NCI-H1436 (cell line): ENCODE results near the gene EPB41L3.
"Not testable (repeated sequence)": the region's sequence is repeated elsewhere in the genome, so short reads cannot be mapped to it uniquely, and the experiment has no call there.

Experiments used
- DNase-seq: peaks from one replicate; lab custom pipeline; 2025; lab: John Stamatoyannopoulos, UW

The EPB41L3 gene

DNA sequence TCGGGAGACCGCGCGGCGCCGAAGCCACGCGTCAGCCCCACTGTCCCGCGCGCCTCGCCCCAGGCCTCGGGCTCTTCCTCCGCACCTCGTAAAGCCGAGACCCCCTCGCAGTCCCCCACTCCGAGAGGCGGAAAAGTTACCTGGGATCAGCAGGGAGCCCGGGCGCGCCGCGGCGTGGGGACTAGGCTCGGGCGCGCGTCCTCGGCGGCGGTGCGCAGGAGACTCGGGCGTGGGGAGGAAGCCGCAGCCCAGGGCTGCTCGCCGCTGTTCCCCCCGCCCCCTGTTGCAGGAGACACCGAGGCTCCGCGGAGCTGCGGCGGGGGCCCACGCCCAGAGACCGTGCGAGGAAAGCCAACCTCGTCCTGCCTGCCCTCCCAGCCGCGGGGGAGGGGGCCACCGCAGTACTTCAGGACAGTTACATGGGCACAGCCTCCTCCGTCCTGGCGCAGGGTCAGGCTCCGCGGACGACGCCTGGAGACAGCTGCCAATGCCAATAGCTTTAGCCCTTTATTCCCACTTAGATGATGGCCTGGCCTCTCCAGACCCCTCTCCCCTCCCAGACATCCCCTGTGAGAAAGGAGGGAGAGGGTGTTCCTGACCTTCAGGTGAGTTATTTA is at the start of gene EPB41L3:
Gene EPB41L3 (minus strand): TSS at position 225 of the 617 bp plus-strand sequence. CDS start 54,814 bp downstream, outside the sequence.
- peak; percentile 9 for DNase-seq

DNA sequence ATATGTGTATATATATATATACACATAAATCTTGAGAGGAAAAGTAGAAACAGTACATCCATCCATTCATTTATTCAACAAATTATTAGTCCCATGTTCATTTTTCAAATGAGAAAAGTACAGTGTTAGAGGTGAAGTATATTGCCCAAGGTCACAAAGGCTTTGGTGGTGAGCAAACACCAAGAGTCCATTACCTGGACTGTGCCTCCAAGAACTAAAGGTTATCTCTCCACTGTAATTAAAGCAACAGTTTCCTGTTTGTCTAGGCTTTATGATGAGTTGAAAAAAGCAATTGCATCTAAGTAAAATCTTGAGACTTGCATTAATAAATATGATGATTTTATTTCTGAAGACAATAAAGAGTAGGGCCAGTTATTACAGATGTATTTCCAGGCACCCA is 44.7 kb upstream of the EPB41L3 start:
- DNase-seq, result no peak

DNA sequence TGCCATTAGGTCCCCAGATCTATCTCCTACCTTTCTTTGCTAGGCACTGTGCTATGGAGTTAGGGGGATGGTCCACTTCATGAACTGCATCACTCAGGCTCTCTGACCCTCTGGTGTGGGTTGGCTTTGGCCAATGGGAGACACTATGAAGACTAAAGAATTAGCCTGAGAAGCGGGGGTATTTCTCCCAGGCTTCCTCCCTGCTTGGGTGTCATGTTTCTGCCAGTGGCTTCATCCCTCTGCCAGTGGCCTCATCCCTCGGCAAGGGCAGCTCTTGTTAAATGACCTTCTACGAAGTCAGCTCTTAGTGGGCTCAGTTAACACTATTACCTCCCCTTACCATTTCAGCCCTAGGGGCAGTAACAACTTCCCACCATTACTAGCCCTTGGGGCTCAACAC is 41.9 kb upstream of the EPB41L3 start:
- no peak for DNase-seq

DNA sequence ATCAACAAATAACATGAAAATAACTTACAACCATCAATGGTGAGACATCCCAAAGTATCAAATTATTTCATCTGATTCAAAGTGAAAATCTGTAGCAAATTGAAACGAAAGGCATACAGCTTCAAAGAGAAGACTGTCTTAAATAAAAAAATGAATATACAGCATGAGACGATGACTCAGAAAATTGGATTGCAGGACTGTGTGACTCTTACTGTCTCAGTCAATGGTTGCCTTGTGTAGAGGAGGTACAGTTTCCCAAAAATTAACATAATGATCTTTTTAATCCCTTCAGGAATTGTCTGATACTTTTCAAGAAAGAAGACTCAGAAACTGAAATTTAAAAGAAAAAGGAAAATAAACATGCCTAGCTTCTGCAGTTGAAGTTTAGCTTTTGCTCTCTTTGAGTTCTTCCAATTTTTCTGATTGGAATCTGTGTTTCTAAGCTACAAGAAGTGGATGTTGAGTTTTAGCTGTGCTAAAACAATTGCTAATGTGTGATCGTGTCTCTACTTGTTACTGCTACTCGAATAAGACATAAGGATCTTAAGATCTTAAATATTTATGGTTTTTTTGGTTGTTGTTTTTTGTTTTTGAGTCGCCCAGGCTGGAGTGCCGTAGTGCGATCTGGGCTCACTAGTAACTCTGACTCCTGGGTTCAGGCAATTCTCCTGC is 41.1 kb upstream of the EPB41L3 start:
- DNase-seq, result no peak

DNA sequence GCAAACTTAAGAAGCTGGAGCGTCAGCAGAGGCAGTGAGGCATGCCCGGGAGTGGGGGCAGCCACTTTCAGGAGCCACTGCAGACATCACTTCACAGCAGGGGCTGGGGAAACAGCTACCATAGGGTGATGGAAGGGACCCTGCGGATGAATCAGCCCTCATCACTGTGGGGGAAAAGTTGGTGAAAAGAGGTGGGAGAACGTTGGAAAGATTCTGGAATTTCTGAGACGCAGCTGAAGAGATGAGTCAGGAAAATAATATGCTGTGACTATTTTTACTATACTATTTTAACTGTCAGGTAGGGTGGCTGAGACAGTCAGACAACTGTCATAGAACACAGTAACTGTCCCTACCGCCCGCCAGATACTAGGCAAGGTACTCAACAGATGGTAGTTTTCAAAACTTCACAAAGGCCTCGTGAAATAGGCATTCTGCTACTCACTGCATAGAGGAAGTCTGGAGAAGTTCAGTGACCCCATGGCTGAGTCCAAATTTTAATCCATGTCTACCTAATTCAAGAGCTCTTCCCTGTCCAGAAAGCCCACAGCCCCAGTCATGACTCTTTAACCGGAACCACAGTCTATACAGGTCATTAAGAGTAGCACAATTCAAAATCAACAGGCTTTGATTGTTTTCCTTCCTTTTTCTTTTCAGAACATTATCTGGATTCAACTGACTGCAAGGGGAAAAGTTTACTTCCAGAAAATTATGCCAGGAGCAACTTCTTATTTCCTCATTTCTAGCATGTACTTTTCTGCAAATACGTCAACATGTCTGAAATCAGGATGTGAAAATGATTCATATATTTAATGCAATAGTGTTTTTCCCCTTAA is 39.3 kb upstream of the EPB41L3 start:
- no peak for DNase-seq

DNA sequence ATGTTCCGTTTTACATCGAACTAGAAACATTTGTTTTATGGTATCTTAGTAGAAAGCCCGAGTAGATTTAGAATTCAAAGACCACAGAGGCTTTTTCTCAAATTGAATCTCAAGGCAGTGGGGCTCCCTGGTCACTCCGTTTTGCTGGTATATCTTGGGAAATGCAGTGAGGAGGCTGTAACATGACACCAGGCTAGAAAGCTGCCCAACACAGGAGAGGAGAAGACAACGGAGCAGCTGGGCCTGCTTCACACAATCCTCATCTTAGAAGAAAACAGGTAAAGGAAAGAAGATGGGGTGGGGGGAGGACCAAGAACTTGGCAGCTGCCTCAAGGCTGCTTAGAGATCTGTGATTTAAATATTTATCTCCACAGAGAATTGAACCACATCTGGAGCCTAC is 38.3 kb upstream of the EPB41L3 start:
- DNase-seq, result no peak

DNA sequence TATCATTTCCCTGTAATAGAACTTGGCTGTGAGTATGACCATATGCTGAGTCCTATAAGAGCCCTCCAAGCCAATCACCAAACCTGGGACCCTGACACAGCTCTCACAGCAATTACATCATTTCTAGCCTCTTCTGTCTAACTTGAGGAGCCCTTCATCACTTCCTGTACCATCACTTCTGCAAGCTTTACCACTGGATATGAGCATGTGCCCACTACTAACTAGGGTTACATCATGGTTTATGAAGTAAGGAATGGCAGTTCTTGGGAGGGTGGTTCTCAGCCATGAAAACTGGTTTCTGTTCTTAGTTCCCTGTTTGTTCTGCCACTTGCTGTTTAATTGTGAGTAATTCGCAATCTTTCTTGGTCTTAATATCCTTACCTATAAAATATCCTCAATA is 31.0 kb upstream of the EPB41L3 start:
- no peak for DNase-seq

DNA sequence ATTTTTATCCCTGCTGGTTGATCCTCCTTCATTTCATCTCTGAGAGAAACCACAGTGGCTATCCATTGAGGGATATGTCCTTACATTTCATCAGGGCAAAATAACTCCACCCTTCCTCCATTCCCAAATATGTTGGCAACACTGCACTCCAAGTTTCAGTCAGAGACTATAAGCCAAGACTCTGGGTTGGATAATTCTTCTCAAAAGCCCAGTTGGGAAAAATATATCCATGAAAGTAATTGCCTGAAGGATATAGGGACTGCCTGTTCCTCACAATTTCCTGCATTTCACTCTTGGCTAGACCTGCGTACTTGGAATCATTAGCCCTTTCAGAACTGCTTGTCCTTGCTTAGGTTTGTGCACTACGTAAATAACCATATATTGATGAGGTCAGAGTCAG is 27.9 kb upstream of the EPB41L3 start:
- DNase-seq, result no peak

DNA sequence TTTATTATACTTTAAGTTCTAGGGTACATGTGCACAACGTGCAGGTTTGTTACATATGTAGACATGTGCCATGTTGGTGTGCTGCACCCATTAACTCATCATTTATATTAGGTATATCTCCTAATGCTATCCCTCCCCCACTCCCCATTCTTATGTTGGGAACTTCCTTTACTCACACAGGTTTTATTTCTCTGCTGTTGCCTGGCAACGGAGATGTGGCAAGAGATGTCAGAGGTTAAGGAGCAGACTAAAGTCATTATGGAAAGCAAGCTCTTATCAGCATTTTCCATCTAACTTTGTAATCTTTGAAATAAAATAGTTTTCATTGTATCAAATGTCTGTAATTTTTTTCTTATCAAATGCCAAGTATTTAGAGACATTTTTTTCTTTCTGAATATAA is 26.8 kb upstream of the EPB41L3 start:
- DNase-seq, result not testable (repeated sequence)

DNA sequence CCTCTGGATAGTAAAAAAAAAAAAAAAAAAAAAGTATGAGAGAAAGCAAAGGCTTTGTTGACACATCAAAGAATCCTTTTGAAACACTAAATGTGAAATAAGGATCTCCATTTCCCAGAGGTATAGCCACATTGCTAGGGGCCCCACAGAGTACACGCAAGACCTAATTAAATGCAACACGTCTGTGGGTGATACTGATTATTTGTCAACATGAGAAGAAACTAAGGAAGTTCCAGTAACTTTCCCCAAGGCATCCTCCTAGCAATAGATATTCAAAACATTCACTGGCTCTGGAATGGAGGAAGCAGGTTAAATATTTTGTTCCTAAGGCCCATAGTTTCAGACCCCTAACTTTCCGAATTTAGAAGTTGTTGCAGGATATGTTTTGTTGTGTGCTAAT is 24.6 kb upstream of the EPB41L3 start:
- no peak for DNase-seq

DNA sequence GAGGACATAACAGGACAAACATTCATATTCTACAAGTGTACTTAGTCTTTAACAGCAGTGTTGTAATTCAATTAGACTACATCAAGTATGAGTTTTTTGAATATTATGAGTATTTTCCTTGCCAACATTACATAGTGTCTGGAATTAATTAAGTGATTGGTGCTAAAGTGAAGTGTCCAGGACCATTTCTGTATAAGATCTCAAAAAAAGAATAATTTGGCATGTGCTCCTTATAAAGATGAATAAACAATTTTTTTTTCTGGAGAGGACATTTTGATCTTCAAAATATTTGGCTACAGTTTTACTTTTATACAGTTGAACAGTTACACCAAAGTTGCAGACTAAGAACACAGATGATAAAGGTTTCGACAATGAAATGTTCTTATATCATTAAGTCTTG is 15.1 kb upstream of the EPB41L3 start:
- no peak for DNase-seq

DNA sequence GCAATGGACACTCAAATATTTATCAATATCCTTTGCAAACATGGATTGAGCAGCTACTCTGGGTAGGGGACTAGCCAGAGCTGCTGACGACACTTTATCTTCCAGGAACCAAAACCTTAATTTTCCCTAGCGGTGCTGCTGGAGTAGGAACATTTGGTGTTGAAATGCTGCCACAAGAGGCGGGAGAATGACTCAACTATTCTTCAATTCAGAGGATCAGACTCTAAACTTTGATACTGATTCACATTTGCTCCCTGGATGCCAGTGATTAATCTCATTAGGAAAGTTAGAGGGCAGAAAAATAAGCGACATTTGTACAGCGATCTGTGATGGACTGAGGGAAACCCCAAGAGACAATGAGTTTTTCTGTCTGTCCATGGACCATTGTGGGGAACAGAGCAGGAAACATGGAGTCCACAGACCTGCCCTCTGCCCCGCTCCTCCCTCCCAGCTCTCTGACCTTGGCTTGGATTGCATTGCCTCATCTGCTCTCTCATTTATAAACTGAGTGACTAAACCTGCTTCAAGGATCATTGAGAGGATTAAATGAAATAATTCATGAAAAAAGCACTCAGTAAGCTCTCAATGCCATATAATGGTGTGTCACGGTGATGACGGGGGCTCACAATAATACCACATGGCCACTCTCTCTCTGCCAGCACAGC is 12.6 kb upstream of the EPB41L3 start:
- DNase-seq, result no peak

DNA sequence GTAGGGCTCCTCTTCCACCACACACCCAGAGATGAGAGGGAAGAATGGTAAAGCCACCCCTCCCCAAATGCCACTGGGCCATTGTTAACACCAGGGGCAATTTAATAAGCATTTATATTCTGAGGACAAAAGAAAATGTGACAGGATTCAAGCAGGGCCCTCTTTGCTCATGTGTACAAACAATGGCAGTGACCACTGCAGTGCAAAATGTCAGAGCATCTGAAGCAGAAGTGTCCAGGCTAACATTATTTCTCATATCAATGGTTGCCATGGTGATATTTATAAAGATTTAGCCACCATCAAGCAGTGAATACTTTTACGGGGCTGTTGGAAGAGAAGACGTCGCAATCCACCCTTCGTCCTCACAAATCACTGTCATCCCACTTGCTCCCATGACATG is 10.8 kb upstream of the EPB41L3 start:
- no peak for DNase-seq

DNA sequence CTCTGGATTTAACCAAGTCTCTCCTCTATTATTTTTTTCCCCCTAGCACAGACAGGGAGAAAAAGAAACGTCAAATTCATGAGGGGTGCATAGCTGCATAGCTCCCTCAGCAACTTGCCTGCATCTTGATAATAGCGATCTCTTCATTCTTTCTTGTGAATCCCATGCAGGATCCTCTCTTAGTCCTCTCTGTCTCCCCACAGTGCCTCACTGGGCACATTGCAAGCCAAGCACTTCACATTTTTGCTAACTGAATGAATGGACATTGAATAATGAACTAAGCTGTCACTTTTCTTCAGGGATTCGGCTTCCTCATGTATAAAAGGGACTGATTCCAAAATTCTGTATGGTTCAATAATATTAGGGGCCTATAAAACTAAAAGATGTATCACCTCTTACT is 2.9 kb upstream of the EPB41L3 start:
- DNase-seq, result peak; percentile 31

DNA sequence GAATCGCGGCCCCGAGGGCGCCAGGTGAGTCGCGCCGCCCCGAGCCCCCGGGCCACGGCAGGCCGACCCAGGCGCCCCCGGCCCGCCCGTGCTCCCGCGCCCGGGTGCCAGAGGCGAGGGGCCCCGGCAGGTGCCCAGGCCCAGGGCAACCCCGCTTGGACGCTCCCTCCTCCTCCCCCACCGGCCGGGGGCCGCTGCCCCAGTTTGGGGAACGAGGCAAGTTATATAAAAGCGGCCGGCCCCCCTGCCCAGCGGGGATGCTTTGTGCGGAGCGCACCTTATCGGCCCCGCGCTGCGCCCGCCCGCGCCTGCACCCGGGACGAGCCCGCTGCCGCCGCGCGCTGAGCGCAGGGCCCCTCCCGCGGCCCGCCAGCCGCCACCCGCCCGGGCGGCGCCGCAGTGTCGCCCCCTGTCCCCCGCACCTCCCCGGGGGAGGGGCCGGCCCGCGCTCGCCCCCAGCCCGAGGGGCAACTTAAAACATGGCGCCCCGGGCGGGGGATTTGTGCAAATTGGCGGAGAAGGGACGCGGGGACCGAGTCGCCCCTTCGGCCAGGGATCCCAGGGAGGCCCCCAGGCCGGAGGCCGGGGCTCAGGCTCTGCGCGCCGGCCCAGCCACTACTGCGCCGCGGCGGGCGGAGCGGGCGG is 639 bp downstream of the EPB41L3 start:
- DNase-seq, result peak; percentile 22

DNA sequence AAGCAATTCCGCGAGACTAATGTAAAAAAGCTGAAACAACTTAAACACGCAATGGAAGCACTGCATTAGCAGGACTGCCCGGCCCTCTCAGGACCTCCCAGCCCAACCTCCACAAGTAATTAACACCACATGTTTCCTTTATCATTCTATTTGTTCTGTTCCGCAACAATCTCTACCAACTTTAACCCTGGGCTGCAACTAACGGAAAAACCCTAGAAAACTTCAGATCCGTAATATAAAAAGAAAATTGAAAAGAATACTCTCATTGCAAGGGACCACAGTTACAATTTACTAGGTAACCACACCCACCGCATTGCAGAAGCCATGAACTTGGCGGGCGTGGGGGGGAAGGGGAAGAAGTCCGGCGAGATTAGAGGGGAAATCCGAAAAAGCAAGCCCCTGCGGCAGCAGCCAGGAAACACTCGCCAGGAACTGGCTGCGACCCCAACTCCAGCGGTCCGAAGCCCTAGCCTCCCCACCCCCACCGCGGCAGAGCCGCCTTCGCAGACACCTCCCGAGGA is 1.2 kb downstream of the EPB41L3 start:
- DNase-seq, result no peak

DNA sequence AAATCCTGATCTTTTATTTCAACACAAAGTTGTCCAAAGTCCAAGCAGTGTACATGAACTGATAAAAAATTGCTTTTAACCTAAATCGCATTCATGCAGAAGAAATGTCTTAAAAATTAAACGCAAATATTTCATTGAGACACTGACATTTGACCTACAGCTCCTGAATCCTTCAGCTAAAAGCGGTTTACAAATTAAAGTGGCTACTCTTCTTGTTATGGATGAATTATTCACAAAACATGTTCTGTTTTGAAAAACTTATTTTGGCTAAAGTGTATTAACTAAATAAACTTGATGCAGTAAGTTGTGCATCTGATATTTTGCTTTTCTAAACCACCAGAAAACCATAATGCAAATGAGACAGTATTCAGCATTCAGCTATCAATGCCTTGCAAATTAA is 2.2 kb downstream of the EPB41L3 start:
- no peak for DNase-seq

DNA sequence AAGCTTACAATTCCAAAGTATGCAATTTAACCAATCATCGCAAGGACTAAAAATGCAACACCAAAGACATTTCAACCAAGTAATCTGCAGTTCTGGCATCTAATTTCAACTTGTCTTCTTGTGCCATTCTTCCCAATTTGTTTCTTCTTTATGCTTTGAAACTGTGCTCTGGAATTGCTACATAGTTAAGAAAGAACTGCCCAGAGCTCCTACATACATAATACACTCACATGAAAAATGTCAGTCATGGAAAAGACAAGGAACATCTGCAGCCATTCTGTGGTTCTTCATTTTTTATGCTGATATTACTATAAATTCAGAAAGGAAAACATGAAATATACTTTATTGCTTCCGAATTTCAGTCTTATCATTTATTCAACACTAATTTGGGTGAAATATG is 4.4 kb downstream of the EPB41L3 start:
- no peak for DNase-seq

DNA sequence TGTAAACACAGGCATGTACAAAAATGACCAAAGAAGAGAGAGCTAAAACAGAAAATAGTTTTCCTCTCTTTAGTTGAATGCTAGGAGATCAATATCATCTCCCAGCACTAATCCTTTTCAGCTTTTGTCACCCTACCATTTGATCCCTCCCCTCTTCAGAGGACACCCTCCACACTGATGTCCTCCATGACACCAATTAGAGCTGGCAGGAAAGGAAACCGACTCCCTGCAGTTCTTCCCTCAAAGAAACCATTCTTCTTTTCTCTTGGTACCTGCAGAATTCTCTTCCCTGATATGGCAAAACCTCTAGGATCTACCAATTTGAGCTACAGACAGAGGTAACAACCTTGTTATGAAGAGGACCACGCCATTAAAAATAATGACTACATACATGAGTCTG is 5.3 kb downstream of the EPB41L3 start:
- no peak for DNase-seq

DNA sequence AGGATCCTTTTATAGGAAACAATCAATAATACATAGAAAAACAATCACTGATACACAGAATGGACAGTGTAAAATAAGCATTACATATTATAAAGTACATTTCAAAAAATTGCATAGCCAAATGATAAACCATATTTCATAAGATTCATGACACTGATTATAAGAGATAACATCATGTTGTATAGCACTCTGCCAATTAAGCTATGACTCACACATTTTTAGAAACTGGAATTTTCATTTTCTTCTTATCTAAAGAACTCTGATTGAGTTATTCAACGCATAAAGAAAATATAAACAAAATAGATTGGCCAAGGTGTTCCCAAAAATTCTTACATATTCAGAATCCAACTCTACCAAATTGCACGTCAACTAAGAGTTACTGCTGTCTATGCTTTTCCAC is 5.9 kb downstream of the EPB41L3 start:
- no peak for DNase-seq

DNA sequence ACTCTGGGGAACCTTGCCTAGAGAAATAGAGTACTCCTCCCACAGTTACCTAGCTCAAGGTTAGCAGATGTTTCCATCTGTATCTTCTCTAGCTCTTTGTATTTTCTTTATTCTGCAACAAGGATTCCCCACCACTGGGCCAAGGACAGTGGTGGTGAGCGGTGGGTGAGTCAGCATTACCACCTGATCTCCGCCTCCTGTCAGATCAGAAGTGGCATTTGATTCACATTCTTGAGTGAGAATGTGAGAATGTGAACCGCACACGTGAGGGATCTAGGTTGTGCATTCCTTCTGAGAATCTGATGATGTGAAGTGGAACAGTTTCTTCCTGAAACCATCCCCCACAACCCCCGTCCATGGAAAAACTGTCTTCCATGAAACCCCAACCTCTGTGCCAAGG is 9.0 kb downstream of the EPB41L3 start:
- no peak for DNase-seq

DNA sequence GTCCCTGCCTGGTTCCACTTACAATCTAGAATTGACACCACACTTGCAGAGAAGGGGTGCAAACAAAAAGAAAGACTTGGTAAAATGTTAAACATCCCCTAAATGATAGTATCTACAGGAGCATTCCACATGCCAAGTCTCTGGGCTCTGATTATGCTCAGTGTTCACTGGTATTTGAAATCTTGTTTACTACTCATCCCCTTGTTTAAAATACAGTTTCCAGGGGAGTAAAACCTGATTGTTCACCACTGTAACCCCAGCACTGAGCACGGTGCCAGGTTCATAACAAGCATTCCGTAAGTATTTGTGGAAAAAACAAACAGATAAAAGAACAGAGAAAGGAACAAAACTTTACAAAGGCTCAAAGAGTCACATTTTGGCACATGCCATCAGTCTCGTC is 11.7 kb downstream of the EPB41L3 start:
- no peak for DNase-seq
